ENCODE data around the gene TSC2.
"Not testable (repeated sequence)": the region's sequence is repeated elsewhere in the genome, so short reads cannot be mapped to it uniquely, and the experiment has no call there.

The TSC2 gene

DNA sequence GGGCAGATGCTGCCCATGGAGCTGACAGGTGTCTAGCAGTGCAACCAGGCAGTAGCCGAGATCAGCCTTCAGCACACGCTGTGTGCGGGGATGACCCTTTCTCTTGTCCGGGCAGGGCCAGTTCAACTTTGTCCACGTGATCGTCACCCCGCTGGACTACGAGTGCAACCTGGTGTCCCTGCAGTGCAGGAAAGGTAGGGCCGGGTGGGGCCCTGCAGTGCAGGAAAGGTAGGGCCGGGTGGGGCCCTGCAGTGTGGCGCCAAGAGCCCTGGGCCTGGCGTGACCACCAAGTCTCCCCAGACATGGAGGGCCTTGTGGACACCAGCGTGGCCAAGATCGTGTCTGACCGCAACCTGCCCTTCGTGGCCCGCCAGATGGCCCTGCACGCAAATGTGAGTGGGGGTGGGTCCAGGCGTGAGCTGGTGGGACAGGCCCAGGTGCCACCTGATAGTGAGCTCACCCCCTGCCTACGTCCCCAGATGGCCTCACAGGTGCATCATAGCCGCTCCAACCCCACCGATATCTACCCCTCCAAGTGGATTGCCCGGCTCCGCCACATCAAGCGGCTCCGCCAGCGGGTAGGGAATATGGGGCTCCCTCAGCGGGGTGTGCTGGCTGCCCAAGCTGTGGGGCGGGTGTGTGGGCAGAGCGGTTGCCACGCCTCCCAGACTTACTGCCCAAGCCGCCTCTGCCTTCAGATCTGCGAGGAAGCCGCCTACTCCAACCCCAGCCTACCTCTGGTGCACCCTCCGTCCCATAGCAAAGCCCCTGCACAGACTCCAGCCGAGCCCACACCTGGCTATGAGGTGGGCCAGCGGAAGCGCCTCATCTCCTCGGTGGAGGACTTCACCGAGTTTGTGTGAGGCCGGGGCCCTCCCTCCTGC lies 40.2 kb downstream of the TSC2 start:
- no peak for DNase-seq

DNA sequence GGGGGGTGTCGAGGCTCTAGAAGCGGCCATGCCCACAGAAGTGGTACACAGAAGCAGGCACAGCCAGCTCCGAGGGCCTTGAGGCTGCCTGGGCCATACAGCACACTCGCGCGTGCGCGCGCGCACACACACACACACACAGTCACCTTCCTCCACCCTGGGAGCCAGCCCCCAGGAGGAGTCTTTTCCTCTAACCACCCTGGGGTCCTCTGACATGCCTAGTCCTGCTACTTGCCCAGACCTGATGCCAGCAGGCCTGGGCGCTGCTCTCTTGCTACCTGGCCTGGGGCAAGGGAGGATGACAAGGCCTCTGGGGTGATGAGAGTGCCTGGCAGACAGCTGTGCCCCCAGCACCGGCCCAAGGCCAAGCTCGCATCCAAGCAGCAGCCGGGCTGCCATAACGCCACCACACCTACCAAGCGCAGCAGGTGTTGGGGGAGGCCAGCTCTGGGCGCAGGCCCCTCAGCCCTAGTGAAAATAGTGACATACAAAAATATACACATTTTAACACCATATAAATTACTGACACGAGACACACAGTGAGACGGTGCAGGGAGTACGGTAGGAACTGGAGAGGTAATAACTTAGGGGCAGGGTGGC lies 41.1 kb downstream of the TSC2 start:
- DNase-seq = no peak

DNA sequence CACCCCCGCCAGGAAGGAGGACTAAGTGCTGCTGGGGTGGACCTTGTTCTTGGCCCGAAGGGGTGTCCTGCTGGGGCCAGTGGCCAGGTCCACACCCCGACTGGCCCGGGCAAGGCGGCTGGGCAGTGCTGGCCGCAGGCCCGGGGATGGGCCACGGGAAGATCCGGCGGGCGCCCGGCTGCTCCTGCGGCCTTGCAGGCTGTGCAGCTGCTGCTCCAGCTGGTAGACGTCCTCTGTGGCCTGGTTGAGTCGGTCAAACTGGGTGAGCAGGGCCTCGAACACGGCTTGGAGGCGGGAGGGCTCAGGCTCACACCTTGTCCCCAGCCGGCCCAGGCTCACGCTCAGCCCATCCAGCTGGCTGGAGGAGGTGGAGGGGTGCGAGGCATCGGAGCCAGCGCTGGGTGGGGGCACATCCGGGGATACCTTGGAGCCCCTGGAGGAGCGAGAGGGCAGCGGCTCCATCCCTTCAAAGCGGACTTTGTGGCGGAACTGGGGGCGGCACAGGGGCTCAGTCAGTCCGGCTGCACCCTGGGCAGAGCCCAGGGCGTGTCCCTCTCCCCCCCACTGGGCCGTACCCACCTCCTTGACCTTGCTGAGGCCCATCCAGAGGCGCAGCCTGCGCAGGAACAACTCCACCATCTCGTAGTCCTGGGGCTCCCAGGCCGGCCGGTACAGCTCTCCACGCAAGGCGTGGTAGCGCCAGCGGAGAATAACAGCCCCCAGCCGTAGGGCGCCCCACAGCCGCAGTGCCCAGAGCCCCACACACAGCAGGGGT lies 42.1 kb downstream of the TSC2 start:
- no peak for DNase-seq

DNA sequence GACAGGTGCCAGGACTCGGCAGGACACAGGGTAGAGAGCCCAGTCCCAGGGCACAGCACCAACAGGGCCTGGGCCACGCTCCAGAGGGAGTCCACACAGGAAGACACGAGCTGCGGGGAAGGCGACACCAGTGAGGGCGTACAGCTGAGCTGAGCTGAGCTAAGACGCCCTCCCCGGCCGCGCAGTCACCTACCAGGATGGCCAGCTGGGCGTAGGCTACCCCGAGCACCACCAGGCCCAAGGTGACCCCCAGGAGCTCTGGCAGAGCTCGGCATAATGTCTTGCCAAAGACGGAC lies 42.6 kb downstream of the TSC2 start:
- DNase-seq = no peak

DNA sequence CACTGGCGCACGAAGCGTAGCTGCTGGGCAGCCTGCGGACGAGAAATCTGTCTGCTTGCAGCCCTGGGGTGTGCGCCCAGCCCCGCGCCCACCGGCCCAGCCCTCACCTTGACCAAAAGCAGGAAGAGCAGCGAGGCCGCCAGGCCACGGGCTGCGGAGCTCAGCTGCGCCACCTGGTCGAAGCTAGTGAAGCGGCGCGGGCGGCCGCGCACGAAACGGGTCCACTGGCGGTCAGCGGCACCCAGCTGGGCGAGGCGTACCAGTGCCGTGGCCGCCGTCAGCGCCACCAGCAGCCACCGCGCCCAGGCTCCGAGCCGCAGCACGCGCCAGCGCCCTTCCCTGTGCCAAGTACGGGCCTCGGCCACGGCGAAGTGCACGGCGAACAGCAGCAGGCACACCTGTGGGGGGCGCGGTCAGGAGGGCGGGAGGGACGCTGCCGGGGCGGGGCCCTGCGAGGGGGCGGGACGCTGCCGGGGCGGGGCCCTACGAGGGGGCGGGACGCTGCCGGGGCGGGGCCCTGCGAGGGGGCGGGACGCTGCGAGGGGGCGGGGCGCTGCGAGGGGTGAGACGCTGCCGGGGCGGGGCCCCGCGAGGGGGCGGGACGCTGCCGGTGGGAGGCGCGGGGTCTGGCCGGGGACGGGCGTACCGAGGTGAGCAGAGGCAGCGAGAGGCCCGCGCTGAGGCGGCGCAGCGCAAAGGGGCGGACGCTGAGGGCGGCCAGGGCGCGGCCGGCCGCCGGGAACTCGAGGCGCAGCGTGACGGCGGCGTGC lies 43.2 kb downstream of the TSC2 start:
- DNase-seq = peak; percentile 34

DNA sequence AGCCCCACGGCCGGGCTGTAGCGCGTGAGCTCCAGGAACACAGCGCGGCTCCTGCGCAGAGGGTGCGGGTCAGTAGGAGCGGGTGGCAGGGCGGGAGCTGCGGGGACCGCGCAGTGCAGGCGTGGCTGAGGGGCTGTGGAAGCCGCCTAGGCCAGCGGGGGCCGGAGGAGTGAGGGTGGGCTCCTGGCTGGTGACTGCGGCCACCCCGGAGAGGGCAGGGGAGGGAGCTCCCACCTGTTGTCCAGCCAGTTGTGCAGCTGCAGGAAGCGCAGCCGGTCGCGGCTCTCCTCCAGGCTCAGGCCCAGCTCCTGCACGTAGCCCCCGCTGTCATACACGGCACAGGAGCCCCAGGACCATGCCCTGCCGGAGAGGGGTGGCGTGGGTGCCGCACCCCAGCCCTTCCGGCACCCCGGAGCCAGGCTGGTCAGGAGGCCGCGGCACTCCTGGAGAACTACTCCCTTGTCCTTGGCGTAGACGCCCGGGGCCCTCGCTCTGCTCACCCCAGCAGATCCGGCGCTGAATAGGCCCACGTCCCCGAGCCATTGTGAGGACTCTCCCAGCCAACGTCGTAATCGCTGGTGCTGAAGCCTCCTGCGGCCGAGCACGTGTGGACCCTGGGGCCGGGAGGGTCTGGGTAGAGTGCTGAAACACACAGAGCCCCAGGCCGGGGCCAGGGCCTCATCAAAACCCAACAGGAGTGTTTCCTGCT lies 43.9 kb downstream of the TSC2 start:
- DNase-seq = no peak

DNA sequence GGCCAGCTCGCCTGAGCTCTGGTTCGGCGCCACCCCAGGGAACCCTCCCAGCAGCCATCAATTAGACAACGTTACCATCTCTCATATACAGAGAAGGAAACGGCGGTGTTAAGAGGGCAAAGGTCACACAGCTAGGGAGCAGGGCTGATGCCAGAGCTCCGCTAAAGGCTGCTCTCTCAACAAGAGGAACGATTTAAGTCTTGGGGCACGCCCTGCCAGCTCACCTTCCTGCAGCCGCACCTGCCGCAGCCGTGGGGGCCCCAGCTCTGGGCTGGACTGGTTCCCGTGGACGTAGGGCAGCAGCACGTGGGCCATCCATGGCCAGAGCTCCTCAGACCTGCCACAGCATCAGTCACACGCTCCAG lies 44.5 kb downstream of the TSC2 start:
- no peak for DNase-seq

DNA sequence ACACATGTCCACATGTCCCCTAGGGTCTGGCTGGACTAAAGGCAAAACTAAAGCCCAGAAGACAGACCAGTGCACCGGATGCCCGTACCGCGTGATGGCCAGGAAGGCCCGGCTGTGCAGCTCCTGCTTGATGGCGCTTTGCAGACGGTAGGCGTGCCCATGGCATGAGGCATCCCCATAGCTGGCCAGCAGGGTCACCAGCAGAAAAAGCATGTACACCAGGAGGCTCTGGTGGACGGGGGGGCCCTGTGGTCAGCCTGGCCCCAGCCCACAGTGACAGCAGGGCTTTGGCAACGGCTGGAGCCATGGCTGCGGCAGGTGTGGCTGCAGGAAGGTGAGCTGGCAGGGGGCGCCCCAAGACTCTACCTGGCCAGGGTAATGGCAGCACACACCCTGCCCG lies 45.1 kb downstream of the TSC2 start:
- DNase-seq = no peak

DNA sequence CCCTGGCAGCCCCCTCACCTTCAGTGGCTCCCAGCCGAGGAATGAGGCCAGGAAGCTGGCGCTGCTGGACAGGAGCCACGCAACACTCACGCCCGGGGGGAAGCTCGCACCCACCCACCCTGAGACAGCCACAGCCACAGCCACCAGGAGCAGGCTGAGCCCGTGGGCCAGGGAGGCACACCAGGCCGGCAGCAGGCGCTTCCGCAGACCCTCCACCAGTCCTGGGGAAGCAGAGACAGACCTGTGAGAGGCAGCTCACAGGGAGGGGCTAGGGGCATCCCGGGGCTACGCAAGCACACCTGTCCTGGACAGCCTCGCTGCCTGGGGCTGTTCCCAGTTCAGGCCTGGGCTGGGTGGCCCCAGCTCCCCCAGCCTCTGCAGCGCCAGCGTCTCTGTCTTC lies 46.0 kb downstream of the TSC2 start:
- DNase-seq = no peak

DNA sequence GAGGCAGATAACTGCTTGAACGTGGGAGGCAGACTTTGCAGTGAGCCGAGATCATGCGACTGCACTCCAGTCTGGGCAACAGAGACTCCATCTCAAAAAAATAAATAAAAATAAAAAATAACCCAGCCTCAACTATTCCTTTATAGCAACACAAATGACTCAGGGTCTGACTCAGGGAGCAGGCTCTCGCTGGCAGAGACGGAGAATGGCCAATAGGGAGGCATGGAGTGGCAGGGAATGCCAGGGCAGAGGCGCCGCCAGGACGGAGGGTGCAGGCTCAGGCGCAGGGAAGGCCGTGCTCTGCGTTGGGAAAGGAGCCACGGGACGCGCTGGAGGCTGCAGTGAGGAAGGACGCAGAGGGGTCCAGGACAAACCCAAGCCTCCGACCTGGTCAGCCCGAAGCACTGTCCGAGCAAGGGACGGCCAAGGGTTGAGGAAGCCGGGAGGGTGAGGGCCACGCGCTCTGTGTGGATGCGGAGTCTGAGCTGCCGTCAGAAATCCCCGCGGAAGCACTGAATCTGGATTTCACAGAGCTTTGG lies 47.6 kb downstream of the TSC2 start:
- no peak for DNase-seq

DNA sequence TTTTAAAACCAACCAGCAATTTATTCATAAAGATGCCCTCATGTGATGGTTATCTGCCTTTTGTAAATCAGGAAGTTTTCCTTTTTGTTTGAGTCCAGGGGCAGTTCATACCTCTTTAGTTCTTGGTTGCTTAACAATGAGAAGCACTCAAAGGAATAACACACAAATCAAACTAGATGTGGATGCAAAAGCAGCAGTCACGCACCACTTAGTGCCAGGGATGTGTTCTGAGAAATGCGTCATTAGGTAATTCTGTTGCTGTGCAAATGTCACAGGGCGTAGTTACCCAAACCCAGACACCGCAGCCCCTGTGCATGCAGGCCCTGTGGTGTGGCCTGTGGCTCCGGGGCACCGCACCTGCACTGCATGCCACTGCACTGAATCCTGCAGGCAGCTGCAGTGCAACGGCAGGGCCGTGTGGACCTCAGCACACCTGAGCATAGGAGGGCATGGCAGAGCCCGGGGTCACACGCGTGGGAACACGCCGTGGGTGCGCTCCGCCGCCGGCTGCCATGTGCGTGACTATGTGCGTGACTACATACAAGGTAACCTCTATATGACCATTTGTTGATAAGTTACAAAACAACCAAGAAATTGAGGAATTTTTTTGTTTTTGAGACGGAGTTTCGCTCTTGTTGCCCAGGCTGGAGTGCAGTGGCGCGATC lies 48.3 kb downstream of the TSC2 start:
- no peak for DNase-seq

DNA sequence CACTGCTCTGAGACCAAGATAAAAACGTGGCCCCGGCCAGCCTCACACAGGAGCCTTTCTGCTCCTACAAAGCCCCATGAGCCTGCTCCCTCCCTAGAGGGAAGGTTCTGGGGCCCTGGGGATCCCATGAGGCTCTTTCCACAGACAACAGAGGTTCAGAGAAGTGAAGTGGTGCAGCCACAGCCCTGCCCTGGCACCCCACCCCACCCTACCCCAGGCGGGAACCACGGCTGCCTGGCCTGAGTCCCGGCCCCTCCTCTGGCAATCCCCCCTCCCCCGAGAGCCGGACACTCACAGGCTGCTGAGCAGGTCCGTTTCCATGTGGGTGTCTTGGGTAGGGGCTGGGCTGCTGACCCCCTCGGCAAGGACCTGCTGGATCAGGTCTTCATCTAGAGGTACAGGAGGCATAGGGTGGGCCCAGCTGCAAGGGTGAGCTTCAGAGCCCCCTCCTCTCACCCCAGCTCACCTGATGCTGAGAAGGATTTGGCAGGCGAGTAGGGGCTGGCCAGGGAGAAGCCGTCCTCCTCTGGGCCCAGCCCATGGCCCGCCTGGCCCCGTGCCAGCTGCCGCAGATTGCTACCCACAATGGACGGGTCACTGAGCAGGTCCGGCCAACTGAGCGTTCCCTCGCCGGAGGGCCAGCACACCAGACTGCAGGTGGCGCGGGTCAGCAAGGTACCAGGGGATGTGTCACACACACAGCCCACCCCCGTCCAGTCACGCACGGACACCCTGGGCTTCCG lies 49.2 kb downstream of the TSC2 start:
- DNase-seq = no peak

DNA sequence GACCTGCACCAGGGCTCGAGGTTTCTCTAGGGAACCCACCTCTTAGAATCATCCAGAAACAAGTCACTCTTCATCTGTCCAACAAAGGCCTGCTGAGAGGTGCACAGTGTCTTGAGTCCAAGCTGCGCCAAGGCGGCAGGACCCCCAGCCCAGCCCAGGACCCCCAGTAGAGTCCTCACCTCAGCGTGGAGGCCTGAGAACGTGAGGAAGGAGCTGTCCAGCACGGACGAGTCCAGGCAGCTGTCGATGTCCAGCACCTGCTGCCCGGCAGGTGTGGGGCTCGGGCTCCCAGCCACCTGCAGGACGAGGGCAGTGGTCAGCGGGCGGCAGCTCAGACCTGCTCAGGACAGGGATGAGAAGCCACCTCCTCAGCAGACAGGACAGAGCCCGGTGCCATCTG lies 49.9 kb downstream of the TSC2 start:
- not testable (repeated sequence) for DNase-seq

DNA sequence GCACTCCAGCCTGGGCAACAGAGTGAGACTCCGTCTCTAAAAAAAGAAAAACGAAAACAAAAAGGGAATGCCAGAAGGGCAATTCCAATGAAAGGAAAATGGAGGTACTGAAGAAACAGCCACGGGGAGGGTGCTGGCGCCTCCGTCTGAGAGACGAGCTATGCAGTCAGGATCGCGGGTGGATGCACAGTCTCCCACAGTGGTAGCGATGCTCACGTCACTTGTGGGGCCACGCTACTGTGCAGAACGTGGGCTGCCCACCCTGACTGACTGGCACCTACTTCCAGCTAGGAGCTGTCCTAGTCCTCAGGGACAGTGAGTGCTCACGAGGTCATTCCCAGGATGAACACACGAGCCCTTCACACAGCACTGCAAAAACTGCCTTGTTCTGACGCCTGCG lies 53.8 kb downstream of the TSC2 start:
- not testable (repeated sequence) for DNase-seq

DNA sequence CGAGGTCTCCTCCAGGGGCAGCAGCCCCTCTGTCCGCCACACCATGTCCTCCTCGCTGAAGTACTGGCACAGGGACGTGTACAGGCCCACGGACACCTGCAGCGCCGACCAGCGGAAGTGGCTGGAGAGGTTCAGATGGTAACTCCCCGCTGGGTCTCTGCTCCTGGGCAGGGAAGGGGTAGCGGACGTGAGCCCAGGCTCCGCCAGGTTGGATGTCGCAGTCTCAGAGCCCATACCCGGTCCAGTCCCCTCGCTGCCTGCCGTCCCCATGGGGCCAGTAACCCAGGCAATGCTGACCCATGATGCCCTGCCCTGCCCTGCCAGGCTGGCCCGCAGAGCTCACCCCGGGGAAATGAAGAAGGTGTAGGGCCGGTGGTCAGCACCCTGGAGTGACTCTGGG lies 54.7 kb downstream of the TSC2 start:
- DNase-seq = no peak

DNA sequence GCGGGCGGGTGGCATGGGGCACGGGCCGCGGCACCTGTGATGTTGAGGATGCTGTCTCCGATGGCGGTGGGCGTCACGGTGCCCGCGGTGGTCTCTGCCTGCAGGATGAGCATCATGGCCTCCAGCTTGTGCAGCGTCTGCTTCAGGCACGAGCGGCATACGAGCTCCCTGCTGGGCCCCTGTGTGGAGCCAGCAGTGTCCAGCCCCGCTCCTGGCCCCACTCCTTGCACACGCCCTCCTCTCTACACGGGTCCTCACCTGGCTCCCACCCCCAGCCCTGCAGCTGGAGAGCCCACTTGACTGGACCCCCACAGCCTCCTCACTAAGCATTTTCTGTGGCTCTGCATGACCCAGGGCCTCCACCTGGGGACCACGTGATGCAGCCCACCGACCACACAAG lies 56.7 kb downstream of the TSC2 start:
- not testable (repeated sequence) for DNase-seq

DNA sequence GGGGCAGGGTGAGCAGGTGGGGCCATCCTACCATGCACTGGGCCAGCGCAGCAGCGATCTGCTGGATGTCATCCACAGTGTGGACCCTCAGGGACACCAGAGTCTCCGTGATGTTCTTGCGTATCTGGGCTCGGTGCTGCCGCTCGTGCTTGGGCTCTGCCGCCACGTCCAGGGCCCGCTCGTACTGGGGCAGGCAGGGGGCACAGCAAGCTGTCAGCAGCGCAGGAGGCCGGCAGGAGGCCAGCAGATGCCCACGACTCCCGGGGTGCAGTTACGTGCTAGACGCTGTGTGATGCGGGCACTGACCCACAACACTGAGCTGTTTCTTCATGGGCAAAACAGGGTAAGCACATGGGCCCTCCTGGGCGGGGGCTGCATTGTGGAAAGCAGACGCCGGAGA lies 57.5 kb downstream of the TSC2 start:
- DNase-seq = not testable (repeated sequence)

DNA sequence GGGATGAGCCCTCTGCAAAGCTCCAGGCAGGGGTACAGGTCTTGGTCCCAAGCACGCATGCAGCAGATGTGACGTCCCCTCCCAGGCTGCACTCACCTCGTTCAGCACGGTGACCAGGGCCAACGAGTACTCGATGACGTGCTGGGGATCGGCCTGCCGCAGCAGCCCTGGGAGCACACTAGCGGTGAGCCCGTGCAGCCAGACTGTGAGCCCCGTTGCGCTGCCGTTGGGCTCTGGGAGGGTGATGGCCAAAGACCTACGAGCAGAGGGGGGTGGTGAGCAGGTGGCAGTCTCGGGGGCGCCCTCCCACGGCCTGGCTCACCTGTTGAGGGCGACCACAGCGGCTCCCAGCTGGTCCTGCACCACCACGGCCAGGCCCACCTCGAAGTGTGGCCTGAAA lies 58.0 kb downstream of the TSC2 start:
- not testable (repeated sequence) for DNase-seq

DNA sequence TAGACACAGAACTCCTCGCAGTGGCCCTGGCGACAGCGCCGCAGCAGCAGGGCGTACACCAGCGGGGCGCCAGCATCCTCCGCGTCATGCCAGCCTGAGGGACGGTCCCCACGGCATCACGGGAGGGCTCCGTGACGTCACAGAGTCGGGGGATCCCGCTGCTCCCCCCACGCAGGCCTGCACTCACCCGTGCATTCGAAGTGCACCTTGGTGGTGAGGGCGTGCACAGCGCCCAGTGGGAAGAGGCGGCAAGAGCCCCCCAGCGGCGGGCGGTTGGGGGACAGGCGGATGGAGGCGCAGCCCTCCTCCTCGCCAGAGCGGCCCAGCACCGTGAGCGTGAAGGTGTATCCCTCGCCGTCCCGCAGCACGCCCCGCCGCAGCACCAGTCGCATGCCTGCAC lies 58.4 kb downstream of the TSC2 start:
- DNase-seq = not testable (repeated sequence)

DNA sequence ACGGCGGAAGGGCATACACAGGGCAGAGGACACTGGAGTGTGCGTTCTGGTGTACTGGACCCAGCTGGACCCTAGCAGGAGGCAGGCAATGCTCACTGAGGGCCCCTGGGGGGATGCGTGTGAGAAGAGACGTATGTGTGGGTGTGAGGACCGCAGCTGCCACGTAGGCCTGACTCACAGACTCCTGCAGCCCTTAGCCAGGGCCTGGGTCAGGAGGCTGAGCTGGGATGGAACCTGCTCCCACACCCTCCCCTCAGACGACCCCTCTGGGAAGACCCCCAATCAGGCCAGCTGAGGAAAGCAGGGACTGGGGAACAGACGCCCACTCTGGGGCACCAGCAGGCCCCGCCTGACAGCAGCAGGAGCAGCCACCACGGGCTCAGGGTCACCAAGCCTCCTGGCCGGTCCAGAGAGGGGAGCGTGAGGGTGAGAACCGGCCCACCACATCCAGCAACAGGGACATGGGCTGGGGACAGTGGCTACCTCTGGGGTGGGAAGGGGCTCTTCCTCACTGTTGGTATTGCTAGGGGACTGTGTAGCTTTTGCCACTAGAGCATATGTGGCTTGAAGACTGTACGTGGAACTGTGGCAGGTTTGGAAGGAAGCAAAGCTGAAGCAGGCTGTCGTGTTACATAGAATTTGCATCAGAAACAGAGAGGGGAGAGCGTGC lies 59.5 kb downstream of the TSC2 start:
- not testable (repeated sequence) for DNase-seq

DNA sequence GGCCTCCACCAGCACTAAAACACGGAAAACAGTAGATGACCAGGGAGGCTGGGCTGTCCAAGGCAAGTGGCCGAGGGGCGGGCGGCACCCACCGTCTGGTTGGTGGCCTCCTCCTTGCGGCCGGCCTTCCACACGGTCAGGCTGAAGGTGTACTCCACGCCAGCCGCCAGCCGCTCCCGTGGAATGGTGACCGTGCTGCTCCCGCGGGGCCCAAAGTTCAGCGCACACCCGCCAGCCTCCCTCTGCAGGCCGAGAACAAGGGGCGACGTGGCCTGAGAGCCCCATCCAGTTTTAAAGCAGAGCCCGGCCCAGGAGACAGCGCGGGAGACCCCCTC lies 60.0 kb downstream of the TSC2 start:
- not testable (repeated sequence) for DNase-seq
